PFSK-1 (cell line): ENCODE data around the gene CD101.

Source experiments
- FOXP2 ChIP-seq: optimal IDR thresholded peaks from 2 replicates; pipeline ENCODE3; 2011; ENCODE audit warnings: borderline replicate concordance, control low read depth, inconsistent platforms; ENCODE audit not compliant: insufficient read depth; ENCODE audit errors: extremely low read length, extremely low read depth
- POLR2AphosphoS5 ChIP-seq: IDR thresholded peaks from 2 replicates; pipeline ENCODE4 v1.6.1; 2012; ENCODE audit warnings: low read depth, mild to moderate bottlenecking, control low read depth, low read length, moderate library complexity
- SIN3A ChIP-seq: IDR thresholded peaks from 2 replicates; pipeline ENCODE4 v1.6.1; 2012; ENCODE audit warnings: mild to moderate bottlenecking, low read length, moderate library complexity, borderline replicate concordance; ENCODE audit not compliant: insufficient read depth
- TAF1 ChIP-seq: IDR thresholded peaks from 2 replicates; pipeline ENCODE4 v1.6.1; 2012; ENCODE audit warnings: low read length, control low read depth, borderline replicate concordance; ENCODE audit not compliant: insufficient read depth
- TF ChIP-seq, protein P1 (sequence below), 2 experiments: IDR thresholded peaks; 2 replicates each; pipeline versions ENCODE4 v1.6.1 to v1.8.0; 2011 to 2012; ENCODE audit warnings: low read depth in 2 of 2, low read length in 2 of 2, control low read depth in 1 of 2, inconsistent platforms in 1 of 2, mild to moderate bottlenecking in 1 of 2, moderate library complexity in 1 of 2; ENCODE audit not compliant: insufficient read depth in 1 of 2

CD101 gene

DNA sequence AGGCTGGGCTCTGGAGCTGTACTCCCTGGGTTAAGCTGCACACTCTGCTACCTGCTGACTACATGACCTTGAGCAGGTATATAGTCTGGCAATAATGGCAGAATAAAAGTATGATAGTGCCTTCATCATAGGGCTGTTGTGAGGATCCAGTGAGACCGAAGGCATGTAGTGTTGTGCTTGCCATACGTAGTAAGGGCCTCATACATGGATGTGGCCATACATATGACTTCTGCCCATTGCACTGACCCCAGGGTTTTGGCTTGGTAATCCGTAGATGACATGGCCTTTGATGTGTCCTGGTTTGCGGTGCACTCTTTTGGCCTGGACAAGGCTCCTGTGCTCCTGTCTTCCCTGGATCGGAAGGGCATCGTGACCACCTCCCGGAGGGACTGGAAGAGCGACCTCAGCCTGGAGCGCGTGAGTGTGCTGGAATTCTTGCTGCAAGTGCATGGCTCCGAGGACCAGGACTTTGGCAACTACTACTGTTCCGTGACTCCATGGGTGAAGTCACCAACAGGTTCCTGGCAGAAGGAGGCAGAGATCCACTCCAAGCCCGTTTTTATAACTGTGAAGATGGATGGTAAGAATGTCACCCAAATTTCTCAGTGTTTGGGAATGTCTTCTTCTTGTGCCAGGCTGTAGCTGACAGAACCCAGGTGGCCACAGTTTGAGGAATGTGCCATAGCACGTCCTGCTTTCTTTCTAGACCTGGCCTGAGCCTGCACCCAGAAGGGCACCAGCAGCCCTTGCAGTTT, 17.0 kb upstream of the CD101 start:
- TF ChIP-seq TAF1: no peak
- TF ChIP-seq, protein P1, sequence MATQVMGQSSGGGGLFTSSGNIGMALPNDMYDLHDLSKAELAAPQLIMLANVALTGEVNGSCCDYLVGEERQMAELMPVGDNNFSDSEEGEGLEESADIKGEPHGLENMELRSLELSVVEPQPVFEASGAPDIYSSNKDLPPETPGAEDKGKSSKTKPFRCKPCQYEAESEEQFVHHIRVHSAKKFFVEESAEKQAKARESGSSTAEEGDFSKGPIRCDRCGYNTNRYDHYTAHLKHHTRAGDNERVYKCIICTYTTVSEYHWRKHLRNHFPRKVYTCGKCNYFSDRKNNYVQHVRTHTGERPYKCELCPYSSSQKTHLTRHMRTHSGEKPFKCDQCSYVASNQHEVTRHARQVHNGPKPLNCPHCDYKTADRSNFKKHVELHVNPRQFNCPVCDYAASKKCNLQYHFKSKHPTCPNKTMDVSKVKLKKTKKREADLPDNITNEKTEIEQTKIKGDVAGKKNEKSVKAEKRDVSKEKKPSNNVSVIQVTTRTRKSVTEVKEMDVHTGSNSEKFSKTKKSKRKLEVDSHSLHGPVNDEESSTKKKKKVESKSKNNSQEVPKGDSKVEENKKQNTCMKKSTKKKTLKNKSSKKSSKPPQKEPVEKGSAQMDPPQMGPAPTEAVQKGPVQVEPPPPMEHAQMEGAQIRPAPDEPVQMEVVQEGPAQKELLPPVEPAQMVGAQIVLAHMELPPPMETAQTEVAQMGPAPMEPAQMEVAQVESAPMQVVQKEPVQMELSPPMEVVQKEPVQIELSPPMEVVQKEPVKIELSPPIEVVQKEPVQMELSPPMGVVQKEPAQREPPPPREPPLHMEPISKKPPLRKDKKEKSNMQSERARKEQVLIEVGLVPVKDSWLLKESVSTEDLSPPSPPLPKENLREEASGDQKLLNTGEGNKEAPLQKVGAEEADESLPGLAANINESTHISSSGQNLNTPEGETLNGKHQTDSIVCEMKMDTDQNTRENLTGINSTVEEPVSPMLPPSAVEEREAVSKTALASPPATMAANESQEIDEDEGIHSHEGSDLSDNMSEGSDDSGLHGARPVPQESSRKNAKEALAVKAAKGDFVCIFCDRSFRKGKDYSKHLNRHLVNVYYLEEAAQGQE (IDR thresholded peaks at IDR 0.05; ENCODE audit: insufficient read depth in 1 of 2, low read depth in 2 of 2, low read length in 2 of 2): no peak
- TF ChIP-seq SIN3A: no peak
- no peak for TF ChIP-seq FOXP2
- no peak for TF ChIP-seq POLR2AphosphoS5

DNA sequence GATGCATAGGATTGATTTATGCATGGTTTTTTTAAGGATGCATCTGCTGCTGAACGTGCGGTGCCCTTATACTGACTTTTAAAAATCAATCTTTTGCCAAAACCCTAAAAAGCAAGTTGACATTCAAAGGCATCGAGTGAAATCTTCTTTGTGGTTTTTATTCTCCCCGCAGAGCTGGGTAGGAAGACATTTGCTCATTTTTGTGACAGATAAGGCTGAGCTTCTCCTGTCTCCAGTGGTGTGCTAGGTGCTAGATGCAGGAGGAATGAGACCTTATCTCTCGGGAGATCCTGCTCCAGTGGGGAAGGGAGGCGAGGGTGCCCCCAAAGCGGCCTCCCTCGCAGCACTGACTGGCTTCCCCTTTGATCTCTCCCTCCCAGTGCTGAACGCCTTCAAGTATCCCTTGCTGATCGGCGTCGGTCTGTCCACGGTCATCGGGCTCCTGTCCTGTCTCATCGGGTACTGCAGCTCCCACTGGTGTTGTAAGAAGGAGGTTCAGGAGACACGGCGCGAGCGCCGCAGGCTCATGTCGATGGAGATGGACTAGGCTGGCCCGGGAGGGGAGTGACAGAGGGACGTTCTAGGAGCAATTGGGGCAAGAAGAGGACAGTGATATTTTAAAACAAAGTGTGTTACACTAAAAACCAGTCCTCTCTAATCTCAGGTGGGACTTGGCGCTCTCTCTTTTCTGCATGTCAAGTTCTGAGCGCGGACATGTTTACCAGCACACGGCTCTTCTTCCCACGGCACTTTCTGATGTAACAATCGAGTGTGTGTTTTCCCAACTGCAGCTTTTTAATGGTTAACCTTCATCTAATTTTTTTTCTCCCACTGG, 14.9 kb upstream of the CD101 start:
- TF ChIP-seq FOXP2: no peak
- TF ChIP-seq, protein P1 (IDR thresholded peaks at IDR 0.05; ENCODE audit: insufficient read depth in 1 of 2, low read depth in 2 of 2, low read length in 2 of 2): no peak

DNA sequence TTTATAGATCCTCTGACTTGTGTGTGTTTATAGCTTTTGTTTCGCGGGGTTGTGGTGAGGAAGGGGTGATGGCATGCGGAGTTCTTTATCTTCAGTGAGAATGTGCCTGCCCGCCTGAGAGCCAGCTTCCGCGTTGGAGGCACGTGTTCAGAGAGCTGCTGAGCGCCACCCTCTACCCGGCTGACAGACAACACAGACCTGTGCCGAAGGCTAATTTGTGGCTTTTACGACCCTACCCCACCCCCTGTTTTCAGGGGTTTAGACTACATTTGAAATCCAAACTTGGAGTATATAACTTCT, 14.4 kb upstream of the CD101 start:
- TF ChIP-seq SIN3A (no peak), TAF1 (no peak), POLR2AphosphoS5 (no peak), FOXP2 (no peak)
- TF ChIP-seq, protein P1 (IDR thresholded peaks at IDR 0.05; ENCODE audit: insufficient read depth in 1 of 2, low read depth in 2 of 2, low read length in 2 of 2): no peak

DNA sequence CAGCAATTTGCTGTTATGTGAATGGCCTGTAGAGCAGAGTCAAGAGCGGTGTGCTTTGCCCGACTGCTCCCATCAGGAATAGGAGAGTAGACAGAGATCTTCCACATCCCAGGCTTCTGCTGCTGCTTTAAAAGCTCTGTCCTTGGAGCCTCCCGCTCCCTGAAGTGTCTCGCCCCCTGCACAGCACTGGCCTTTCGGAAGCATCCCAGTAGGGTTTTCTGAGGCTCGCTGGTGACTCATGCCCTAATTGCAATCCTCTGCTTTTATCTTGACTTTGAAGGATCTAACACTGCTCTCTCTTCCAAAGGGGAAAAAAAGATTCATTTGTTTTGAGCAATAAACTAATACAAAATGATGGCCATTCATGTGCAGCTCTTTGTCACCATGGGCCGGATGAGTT, 13.3 kb upstream of the CD101 start:
- TF ChIP-seq POLR2AphosphoS5: no peak
- no peak for TF ChIP-seq SIN3A

DNA sequence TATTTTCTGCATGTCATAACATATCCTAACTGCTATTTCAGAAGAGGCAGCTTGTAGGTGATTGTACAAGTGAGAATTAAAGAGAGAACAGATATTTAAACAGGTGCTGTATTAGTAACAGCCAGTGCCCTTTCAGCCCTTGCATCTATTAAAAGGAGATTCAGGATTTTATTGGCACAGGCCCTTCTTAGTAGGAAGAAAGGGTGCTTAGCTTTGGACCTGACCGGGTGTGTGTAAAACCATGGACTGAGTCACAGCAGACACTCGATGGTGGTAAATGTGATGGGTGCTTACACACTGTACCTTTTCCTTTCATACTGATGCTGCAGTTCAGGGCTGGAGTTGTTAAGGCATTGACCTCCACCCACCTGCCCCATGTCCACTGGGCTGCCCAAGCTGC, 12.7 kb upstream of the CD101 start:
- no peak for TF ChIP-seq POLR2AphosphoS5
- TF ChIP-seq, protein P1 (IDR thresholded peaks at IDR 0.05; ENCODE audit: insufficient read depth in 1 of 2, low read depth in 2 of 2, low read length in 2 of 2): no peak
- TF ChIP-seq FOXP2: no peak
- no peak for TF ChIP-seq TAF1
- no peak for TF ChIP-seq SIN3A
